GM12878 (cell line): ENCODE results near the gene OLFML2A. TPM values are rescaled to one million over a fixed set of nuclear protein-coding genes. Genes with fewer than 3 reads are reported as not detected.

ENCODE experiments used
- ATAC-seq: fragments of 200-7000 bp; cut with Tn5 transposase; 3 replicates; pipeline ENCODE4 v1.9.1; 2020; ENCODE audit warnings: mild to moderate bottlenecking, moderate library complexity
- BruUV-seq: library from RNA; stranded (reverse); fragments of 400-500 nt; replicated peaks from 2 replicates; lab custom pipeline; 2021; lab: Mats Ljungman, UMichigan
- CTCF ChIA-PET: fragments of 300-600 bp; sonication (Branson Sonifier 250); formaldehyde crosslinking; extraction: SDS; loops from one replicate; lab custom pipeline; 2021; ENCODE audit warnings: inconsistent platforms; lab: Yijun Ruan, JAX
- POLR2A ChIA-PET: fragments of 350-600 bp; formaldehyde crosslinking; extraction: SDS; loops from one replicate; lab custom pipeline; 2021; ENCODE audit warnings: inconsistent platforms; lab: Charles Lee
- RAD21 ChIA-PET: fragments of 300-600 bp; sonication (Branson Sonifier 250); formaldehyde crosslinking; loops from one replicate; lab custom pipeline; 2023; ENCODE audit warnings: antibody characterized with exemption; ENCODE audit not compliant: unreplicated experiment; lab: Charles Lee
- SMC1A ChIA-PET: fragments of 300-600 bp; sonication (Branson Sonifier 250); formaldehyde crosslinking; loops from one replicate; lab custom pipeline; 2023; ENCODE audit not compliant: unreplicated experiment, uncharacterized antibody; lab: Charles Lee
- DNase-seq: peaks from one replicate; pipeline ENCODE4 v3.0.0-alpha.2; 2011; ENCODE audit warnings: low read depth, low spot score
- FAIRE-seq: peaks from 3 replicates; lab custom pipeline; 2011; peaks lifted over from hg19 to GRCh38; lab: Jason Lieb, UNC
- H2AFZ ChIP-seq: 2 replicates; pipeline ENCODE4 v1.6.0; 2011; ENCODE audit warnings: low read depth, low read length, control low read depth; ENCODE audit not compliant: control insufficient read depth
- H3K27ac ChIP-seq: 2 replicates; pipeline ENCODE4 v1.5.1; 2011; ENCODE audit warnings: control low read depth; ENCODE audit not compliant: control insufficient read depth, insufficient read depth
- H3K27me3 ChIP-seq, 2 experiments: replicated peaks in 1 of 2; 2 replicates each; pipeline versions ENCODE4 v1.6.0 to v1.6.1; 2011; ENCODE audit warnings: low read length in 1 of 2; ENCODE audit not compliant: control insufficient read depth in 2 of 2, insufficient read depth in 2 of 2
- H3K36me3 ChIP-seq, 2 experiments: 2 replicates each; pipeline ENCODE4 v1.5.1; 2011; ENCODE audit warnings: low read length in 1 of 2; ENCODE audit not compliant: control insufficient read depth in 2 of 2, insufficient read depth in 2 of 2
- H3K4me1 ChIP-seq: 2 replicates; pipeline ENCODE4 v1.6.1; 2011; ENCODE audit warnings: mild to moderate bottlenecking, low read length, moderate library complexity, mixed read lengths; ENCODE audit not compliant: control insufficient read depth, insufficient read depth
- H3K4me2 ChIP-seq: 2 replicates; pipeline ENCODE4 v1.6.0; 2011; ENCODE audit warnings: control low read depth; ENCODE audit not compliant: control insufficient read depth, insufficient read depth
- H3K4me3 ChIP-seq: fragments of 200-600 bp; sonication (generic); 2 replicates; pipeline ENCODE4 v1.5.1; 2016
- H3K79me2 ChIP-seq: 2 replicates; pipeline ENCODE4 v1.6.0; 2011; ENCODE audit warnings: low read length; ENCODE audit not compliant: control insufficient read depth, insufficient read depth
- H3K9ac ChIP-seq: 2 replicates; pipeline ENCODE4 v1.8.0; 2011; ENCODE audit warnings: low read length, control low read depth, mixed read lengths; ENCODE audit not compliant: control insufficient read depth, insufficient read depth
- H3K9me3 ChIP-seq: replicated peaks from 3 replicates; pipeline ENCODE4 v1.5.1; 2011; ENCODE audit warnings: mild to moderate bottlenecking, low read length; ENCODE audit not compliant: control insufficient read depth, insufficient read depth
- H4K20me1 ChIP-seq: 2 replicates; pipeline ENCODE4 v1.6.0; 2011; ENCODE audit not compliant: control insufficient read depth, insufficient read depth
- FOS ChIP-seq: IDR thresholded peaks from 3 replicates; pipeline ENCODE4 v1.6.1; 2011; ENCODE audit warnings: borderline replicate concordance; ENCODE audit not compliant: insufficient read length; ENCODE audit errors: extremely low read depth
- LARP7 ChIP-seq: fragments of 450-650 bp; IDR thresholded peaks from 2 replicates; pipeline ENCODE4 v1.6.1; 2017; ENCODE audit warnings: mild to moderate bottlenecking
- POLR2A ChIP-seq: IDR thresholded peaks from 2 replicates; pipeline ENCODE4 v1.6.1; 2011; ENCODE audit warnings: low read depth, mild to moderate bottlenecking, low read length
- SMARCA5 ChIP-seq: fragments of 450-650 bp; IDR thresholded peaks from 2 replicates; pipeline ENCODE4 v1.6.1; 2017; ENCODE audit warnings: mild to moderate bottlenecking
- STAT3 ChIP-seq: IDR thresholded peaks from 2 replicates; pipeline ENCODE4 v1.6.1; 2011; ENCODE audit warnings: low read depth, low read length, improper control_type of control experiment
- SUPT20H ChIP-seq: IDR thresholded peaks from 2 replicates; pipeline ENCODE4 v1.6.1; 2011; ENCODE audit warnings: low read depth, mild to moderate bottlenecking, low read length, moderate library complexity, borderline replicate concordance; ENCODE audit not compliant: control insufficient read depth
- TBL1XR1 ChIP-seq: IDR thresholded peaks from 2 replicates; pipeline ENCODE4 v1.6.1; 2012; ENCODE audit warnings: low read depth, low read length, improper control_type of control experiment
- TCF12 ChIP-seq: IDR thresholded peaks from 2 replicates; pipeline ENCODE4 v1.6.1; 2011; ENCODE audit warnings: low read depth, mild to moderate bottlenecking, low read length
- YY1 ChIP-seq: IDR thresholded peaks from 2 replicates; pipeline ENCODE4 v1.6.1; 2011; ENCODE audit warnings: low read depth, mild to moderate bottlenecking, low read length
- WGBS: methylation state at CpG from one replicate; pipeline ENCODE4 v1.1.6; 2016; ENCODE audit warnings: low lambda C conversion rate; ENCODE audit not compliant: insufficient replicate concordance, insufficient coverage; ENCODE audit errors: missing lambda C conversion rate; 5-methylcytosine and 5-hydroxymethylcytosine counted together
- in situ Hi-C: fragments of 300-500 bp; cut with MboI; formaldehyde crosslinking; loops from 9 replicates; pipeline ENCODE4 v1.14.3; 2018; ENCODE audit warnings: mixed read lengths
- intact Hi-C: fragments of 100-400 bp; cut with micrococcal nuclease; formaldehyde crosslinking; loops from one replicate; pipeline ENCODE4 v1.14.2; 2022; ENCODE audit not compliant: unreplicated experiment
- polyA plus RNA-seq, 11 experiments: library from polyadenylated mRNA; depleted of rRNA in 4 of 11; unstranded in 6 of 11; stranded (reverse) in 5 of 11; fragments of >200 nt; fragmentation: Nextera tagmentation in 4 of 11; fragmentation: Illumina TruSeq in 1 of 11; extraction: Ambion mirVana in 4 of 11; extraction: Trizol in 1 of 11; gene quantifications; 1 replicate in 1 of 11; 2 replicates in 10 of 11; pipeline versions ENCODE4 v1.2.1 to v1.2.3, GENCODE V29; 2011 to 2016; ENCODE audit warnings: inconsistent platforms in 2 of 11, missing spikeins in 2 of 11, low read depth in 1 of 11
- total RNA-seq, 4 experiments: library from RNA; depleted of rRNA in 3 of 4; stranded (reverse); fragments of >200 nt in 3 of 4; fragmentation: Illumina TruSeq in 1 of 4; extraction: Trizol in 1 of 4; gene quantifications; 2 replicates each; pipeline versions ENCODE4 v1.2.1 to v1.2.3, GENCODE V29; 2013 to 2021
- TF ChIP-seq, protein P1 (sequence below): IDR thresholded peaks from 2 replicates; pipeline ENCODE4 v1.6.1; 2011; ENCODE audit warnings: borderline replicate concordance, low read depth, mild to moderate bottlenecking, moderate library complexity, low read length; ENCODE audit not compliant: insufficient read depth, poor library complexity, severe bottlenecking
- TF ChIP-seq, protein P2 (sequence below): fragments of 450-650 bp; IDR thresholded peaks from 2 replicates; pipeline ENCODE4 v1.6.1; 2014; ENCODE audit warnings: mild to moderate bottlenecking
- TF ChIP-seq, protein P3 (sequence below): IDR thresholded peaks from 2 replicates; pipeline ENCODE4 v1.6.1; 2012; ENCODE audit warnings: low read length, inconsistent platforms

OLFML2A gene
- total and polyA plus RNA-seq, 10 of the 15 experiments (the other 5 are each of a cell fraction or from before 2014, with no cell fraction given), result 0.02 to 0.13 (median 0.10) TPM; not detected in 4

DNA sequence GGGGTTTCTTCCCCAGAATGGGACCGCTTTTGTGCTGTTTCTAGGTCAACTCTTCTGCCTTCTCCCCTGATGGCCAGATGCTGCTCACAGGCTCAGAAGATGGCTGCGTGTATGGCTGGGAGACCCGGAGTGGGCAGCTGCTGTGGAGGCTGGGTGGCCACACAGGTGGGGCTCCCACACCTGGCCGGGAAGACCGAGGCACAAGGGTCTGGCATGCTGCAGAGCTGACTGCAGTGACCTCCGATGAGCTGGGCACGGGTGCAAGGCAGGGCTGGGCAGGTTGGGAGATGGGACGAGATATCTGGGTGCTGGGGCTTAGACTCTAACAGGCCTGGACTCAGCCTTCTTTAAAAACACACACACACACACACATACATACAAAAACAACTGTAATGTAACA is 77.2 kb downstream of the OLFML2A start:
- SMC1A ChIA-PET, result interaction anchor here (0.7 to 12.1 kb wide), 9 partner anchors 14 to 290 kb away, joined by 3 to 233 read pairs (median 5); partner anchors contain the start of genes NR6A1 and OLFML2A
- Histone ChIP-seq H3K36me3 (peaks cover 17 to 22% of the 10 kb centered on the region in 2 experiments; a peak in 3 of 4 replicates), H3K79me2 (peaks cover 14% of the 10 kb centered on the region), H3K4me2 (no peak overlapping the region), H3K9me3 (no peaks in the 10 kb centered on the region), H4K20me1 (peaks cover 4% of the 10 kb centered on the region; the same call in 1 of the 2 replicates), H3K27ac (no peak overlapping the region), H3K9ac (no peak overlapping the region), H3K4me1 (peaks cover 5% of the 10 kb centered on the region), H2AFZ (no peak overlapping the region), H3K27me3 (no peaks in the 10 kb centered on the region), H3K4me3 (no peak overlapping the region)
- intact Hi-C loops, result loop anchor here (1.0 to 5.0 kb wide), 2 partner anchors 40 to 237 kb away; no protein-coding TSS in a partner anchor
- no peak for FAIRE-seq
- no peak for DNase-seq
- RAD21 ChIA-PET, result interaction anchor here (1.0 to 9.5 kb wide), 15 partner anchors 8 to 292 kb away, joined by 3 to 180 read pairs (median 7); partner anchors contain the start of genes ARPC5L, NR6A1, OLFML2A and RPL35
- TF ChIP-seq SMARCA5 (no peak), LARP7 (no peak), SUPT20H (no peak), STAT3 (no peak), POLR2A (no peak), YY1 (no peak), TBL1XR1 (no peak), FOS (no peak), TCF12 (no peak)
- TF ChIP-seq, protein P1, sequence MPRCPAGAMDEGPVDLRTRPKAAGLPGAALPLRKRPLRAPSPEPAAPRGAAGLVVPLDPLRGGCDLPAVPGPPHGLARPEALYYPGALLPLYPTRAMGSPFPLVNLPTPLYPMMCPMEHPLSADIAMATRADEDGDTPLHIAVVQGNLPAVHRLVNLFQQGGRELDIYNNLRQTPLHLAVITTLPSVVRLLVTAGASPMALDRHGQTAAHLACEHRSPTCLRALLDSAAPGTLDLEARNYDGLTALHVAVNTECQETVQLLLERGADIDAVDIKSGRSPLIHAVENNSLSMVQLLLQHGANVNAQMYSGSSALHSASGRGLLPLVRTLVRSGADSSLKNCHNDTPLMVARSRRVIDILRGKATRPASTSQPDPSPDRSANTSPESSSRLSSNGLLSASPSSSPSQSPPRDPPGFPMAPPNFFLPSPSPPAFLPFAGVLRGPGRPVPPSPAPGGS, result no peak
- TF ChIP-seq, protein P2, sequence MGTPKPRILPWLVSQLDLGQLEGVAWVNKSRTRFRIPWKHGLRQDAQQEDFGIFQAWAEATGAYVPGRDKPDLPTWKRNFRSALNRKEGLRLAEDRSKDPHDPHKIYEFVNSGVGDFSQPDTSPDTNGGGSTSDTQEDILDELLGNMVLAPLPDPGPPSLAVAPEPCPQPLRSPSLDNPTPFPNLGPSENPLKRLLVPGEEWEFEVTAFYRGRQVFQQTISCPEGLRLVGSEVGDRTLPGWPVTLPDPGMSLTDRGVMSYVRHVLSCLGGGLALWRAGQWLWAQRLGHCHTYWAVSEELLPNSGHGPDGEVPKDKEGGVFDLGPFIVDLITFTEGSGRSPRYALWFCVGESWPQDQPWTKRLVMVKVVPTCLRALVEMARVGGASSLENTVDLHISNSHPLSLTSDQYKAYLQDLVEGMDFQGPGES, result no peak
- TF ChIP-seq, protein P3, sequence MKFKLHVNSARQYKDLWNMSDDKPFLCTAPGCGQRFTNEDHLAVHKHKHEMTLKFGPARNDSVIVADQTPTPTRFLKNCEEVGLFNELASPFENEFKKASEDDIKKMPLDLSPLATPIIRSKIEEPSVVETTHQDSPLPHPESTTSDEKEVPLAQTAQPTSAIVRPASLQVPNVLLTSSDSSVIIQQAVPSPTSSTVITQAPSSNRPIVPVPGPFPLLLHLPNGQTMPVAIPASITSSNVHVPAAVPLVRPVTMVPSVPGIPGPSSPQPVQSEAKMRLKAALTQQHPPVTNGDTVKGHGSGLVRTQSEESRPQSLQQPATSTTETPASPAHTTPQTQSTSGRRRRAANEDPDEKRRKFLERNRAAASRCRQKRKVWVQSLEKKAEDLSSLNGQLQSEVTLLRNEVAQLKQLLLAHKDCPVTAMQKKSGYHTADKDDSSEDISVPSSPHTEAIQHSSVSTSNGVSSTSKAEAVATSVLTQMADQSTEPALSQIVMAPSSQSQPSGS, result no peak
- WGBS, result 82% methylated on average over 7 of the region's 8 CpGs
- POLR2A ChIA-PET, result interaction anchor here (0.6 to 1.0 kb wide), 4 partner anchors 30 to 83 kb away, joined by 3 to 4 read pairs (median 4); partner anchors contain the start of gene NR6A1
- no peak for ATAC-seq
- BruUV-seq, result no TSS peak
- in situ Hi-C loops, result loop anchor here (5.0 to 25.0 kb wide), 2 partner anchors 82 to 1942 kb away; partner anchors contain the start of genes NR6A1, RC3H2 and ZBTB6
- CTCF ChIA-PET, result interaction anchor here (0.6 to 26.5 kb wide), 22 partner anchors 9 to 518 kb away, joined by 3 to 575 read pairs (median 8); partner anchors contain the start of genes ARPC5L, NR6A1, OLFML2A and RPL35
